Fibroblast of lung (primary cell): ENCODE data around the gene LIMCH1. TPM values are rescaled to one million over a fixed set of nuclear protein-coding genes. Genes with fewer than 3 reads are reported as not detected.

Experiments used
- DNase-seq, 2 donors: peaks; one replicate each; pipeline versions ENCODE4 v3.0.0 to v3.0.0-alpha.2; 2010; ENCODE audit warnings: low read depth in 2 of 2
- H2AFZ ChIP-seq: 2 replicates; pipeline ENCODE4 v1.5.1; 2012; ENCODE audit warnings: low read length, control low read depth, inconsistent platforms
- H3K27ac ChIP-seq: 2 replicates; pipeline ENCODE4 v1.5.1; 2011; ENCODE audit warnings: low read length, control low read depth; ENCODE audit not compliant: insufficient read depth
- H3K27me3 ChIP-seq: 2 replicates; pipeline ENCODE4 v1.5.1; 2011; ENCODE audit warnings: mild to moderate bottlenecking, low read length; ENCODE audit not compliant: control insufficient read depth, insufficient read depth
- H3K36me3 ChIP-seq: 2 replicates; pipeline ENCODE4 v1.5.1; 2011; ENCODE audit warnings: low read length; ENCODE audit not compliant: control insufficient read depth, insufficient read depth
- H3K4me1 ChIP-seq: 2 replicates; pipeline ENCODE4 v1.5.1; 2011; ENCODE audit warnings: low read length; ENCODE audit not compliant: control insufficient read depth, insufficient read depth; ENCODE audit errors: extremely low read depth
- H3K4me2 ChIP-seq: 2 replicates; pipeline ENCODE4 v1.5.1; 2011; ENCODE audit warnings: low read length, control low read depth; ENCODE audit not compliant: insufficient read depth; ENCODE audit errors: extremely low read depth
- H3K4me3 ChIP-seq, 4 experiments: fragments of 200-600 bp in 1 of 4; sonication (generic) in 1 of 4; replicated peaks in 1 of 4; 2 replicates each; pipeline ENCODE4 v1.5.1; 2011 to 2016; ENCODE audit warnings: low read length in 4 of 4, low read depth in 3 of 4, mild to moderate bottlenecking in 3 of 4, control low read depth in 2 of 4, inconsistent platforms in 1 of 4, mixed read lengths in 1 of 4; ENCODE audit not compliant: insufficient read depth in 1 of 4; ENCODE audit errors: control extremely low read depth in 1 of 4
- H3K79me2 ChIP-seq: 2 replicates; pipeline ENCODE4 v1.5.1; 2012; ENCODE audit warnings: mild to moderate bottlenecking, low read length, inconsistent platforms; ENCODE audit not compliant: control insufficient read depth, insufficient read depth
- H3K9ac ChIP-seq: 2 replicates; pipeline ENCODE4 v1.5.1; 2011; ENCODE audit warnings: mild to moderate bottlenecking, low read length, control low read depth; ENCODE audit not compliant: insufficient read depth
- H3K9me3 ChIP-seq: 2 replicates; pipeline ENCODE4 v1.5.1; 2012; ENCODE audit warnings: low read depth, low read length; ENCODE audit not compliant: control insufficient read depth, insufficient read depth
- H4K20me1 ChIP-seq: 2 replicates; pipeline ENCODE4 v1.5.1; 2011; ENCODE audit warnings: low read length; ENCODE audit not compliant: control insufficient read depth, insufficient read depth; ENCODE audit errors: extremely low read depth
- EZH2 ChIP-seq: IDR thresholded peaks from 2 replicates; pipeline ENCODE4 v1.5.1; 2012; ENCODE audit warnings: low read length, control low read depth, mild to moderate bottlenecking; ENCODE audit errors: missing control alignments
- polyA plus RNA-seq, 2 donors: library from polyadenylated mRNA; depleted of rRNA in 1 of 2; stranded (reverse) in 1 of 2; unstranded in 1 of 2; fragments of >200 nt; gene quantifications; 2 replicates each; pipeline ENCODE4 v1.2.1, GENCODE V29; 2011 to 2012; ENCODE audit warnings: missing spikeins in 1 of 2
- total RNA-seq: library from RNA; depleted of rRNA; stranded (reverse); fragments of >200 nt; gene quantifications from 2 replicates; pipeline ENCODE4 v1.2.1, GENCODE V29; 2014
- TF ChIP-seq, protein P1 (sequence below), 2 donors: IDR thresholded peaks in 1 of 2; conservative IDR thresholded peaks in 1 of 2; 1 replicate in 1 of 2; 2 replicates in 1 of 2; pipeline ENCODE4 v1.5.1; 2011 to 2012; ENCODE audit warnings: low read length in 2 of 2, control low read depth in 1 of 2, inconsistent platforms in 1 of 2, low read depth in 1 of 2, mild to moderate bottlenecking in 1 of 2

LIMCH1 gene
- total and polyA plus RNA-seq, 2 donors (not counting 1 experiment from before 2014, with no cell fraction given): 2.8 to 4.6 TPM

GRCh38 chr4:41567186-41567585 is 29.2 kb downstream of the LIMCH1 start:
- Histone ChIP-seq H3K9ac (no peak overlapping the region), H4K20me1 (no peaks in the 10 kb centered on the region), H3K36me3 (no peaks in the 10 kb centered on the region), H3K4me1 (no peaks in the 10 kb centered on the region), H3K27me3 (no peaks in the 10 kb centered on the region), H3K79me2 (no peaks in the 10 kb centered on the region), H3K27ac (no peak overlapping the region), H3K4me3 (no peak overlapping the region), H2AFZ (no peak overlapping the region), H3K9me3 (no peaks in the 10 kb centered on the region), H3K4me2 (no peak overlapping the region)
- TF ChIP-seq, protein P1, sequence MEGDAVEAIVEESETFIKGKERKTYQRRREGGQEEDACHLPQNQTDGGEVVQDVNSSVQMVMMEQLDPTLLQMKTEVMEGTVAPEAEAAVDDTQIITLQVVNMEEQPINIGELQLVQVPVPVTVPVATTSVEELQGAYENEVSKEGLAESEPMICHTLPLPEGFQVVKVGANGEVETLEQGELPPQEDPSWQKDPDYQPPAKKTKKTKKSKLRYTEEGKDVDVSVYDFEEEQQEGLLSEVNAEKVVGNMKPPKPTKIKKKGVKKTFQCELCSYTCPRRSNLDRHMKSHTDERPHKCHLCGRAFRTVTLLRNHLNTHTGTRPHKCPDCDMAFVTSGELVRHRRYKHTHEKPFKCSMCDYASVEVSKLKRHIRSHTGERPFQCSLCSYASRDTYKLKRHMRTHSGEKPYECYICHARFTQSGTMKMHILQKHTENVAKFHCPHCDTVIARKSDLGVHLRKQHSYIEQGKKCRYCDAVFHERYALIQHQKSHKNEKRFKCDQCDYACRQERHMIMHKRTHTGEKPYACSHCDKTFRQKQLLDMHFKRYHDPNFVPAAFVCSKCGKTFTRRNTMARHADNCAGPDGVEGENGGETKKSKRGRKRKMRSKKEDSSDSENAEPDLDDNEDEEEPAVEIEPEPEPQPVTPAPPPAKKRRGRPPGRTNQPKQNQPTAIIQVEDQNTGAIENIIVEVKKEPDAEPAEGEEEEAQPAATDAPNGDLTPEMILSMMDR (conservative IDR thresholded peaks at IDR 0.05 in 1 of 2, IDR thresholded peaks at IDR 0.05 in 1 of 2; ENCODE audit: low read depth in 1 of 2, low read length in 2 of 2): no peak
- no peak for TF ChIP-seq EZH2
- peak in 1 of 2 donors; percentile 34 for DNase-seq

DNA sequence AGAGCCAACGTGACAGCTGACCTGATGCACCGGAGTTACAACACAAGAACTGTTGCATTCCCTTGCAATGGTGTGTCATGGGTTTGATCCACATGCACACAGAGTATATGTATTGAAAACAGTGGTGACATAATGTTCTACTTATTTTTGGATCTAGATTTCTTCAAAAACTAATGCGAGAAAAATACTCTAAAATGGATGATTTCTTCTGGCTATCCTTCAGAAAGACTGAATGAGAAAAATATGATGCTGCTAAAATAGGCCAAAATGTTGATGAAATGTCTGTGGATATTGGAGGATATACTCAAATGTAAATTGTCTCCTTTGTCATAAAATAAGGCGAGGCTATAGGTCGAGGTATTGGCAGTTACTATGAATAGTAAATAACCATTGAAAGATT is 30.4 kb downstream of the LIMCH1 start:
- Histone ChIP-seq H4K20me1 (no peaks in the 10 kb centered on the region), H3K9ac (no peak overlapping the region), H3K79me2 (no peaks in the 10 kb centered on the region), H3K4me3 (no peak overlapping the region), H2AFZ (no peak overlapping the region), H3K9me3 (no peaks in the 10 kb centered on the region), H3K4me2 (no peak overlapping the region), H3K4me1 (no peaks in the 10 kb centered on the region), H3K36me3 (no peaks in the 10 kb centered on the region), H3K27me3 (no peaks in the 10 kb centered on the region), H3K27ac (no peak overlapping the region)
- no peak for TF ChIP-seq EZH2
- TF ChIP-seq, protein P1 (conservative IDR thresholded peaks at IDR 0.05 in 1 of 2, IDR thresholded peaks at IDR 0.05 in 1 of 2; ENCODE audit: low read depth in 1 of 2, low read length in 2 of 2): no peak
- no peak for DNase-seq

GRCh38 chr4:41569961-41570360 is 32.0 kb downstream of the LIMCH1 start:
- peak in 1 of 2 donors; percentile 9 for DNase-seq
- no peak for TF ChIP-seq EZH2
- TF ChIP-seq, protein P1 (conservative IDR thresholded peaks at IDR 0.05 in 1 of 2, IDR thresholded peaks at IDR 0.05 in 1 of 2; ENCODE audit: low read depth in 1 of 2, low read length in 2 of 2): no peak
- no peak overlapping the region for H3K9ac ChIP-seq

More at GRCh38 chr4:41569961-41570360, 32.0 kb downstream of the LIMCH1 start:
- no peaks in the 10 kb centered on the region for H3K4me1 ChIP-seq
- H2AFZ ChIP-seq: no peak overlapping the region
- H3K27ac ChIP-seq: no peak overlapping the region
- H3K4me2 ChIP-seq: no peak overlapping the region
- H3K36me3 ChIP-seq: no peaks in the 10 kb centered on the region
- no peaks in the 10 kb centered on the region for H3K27me3 ChIP-seq
- no peak overlapping the region for H3K4me3 ChIP-seq
- no peaks in the 10 kb centered on the region for H3K9me3 ChIP-seq
- H4K20me1 ChIP-seq: no peaks in the 10 kb centered on the region
- H3K79me2 ChIP-seq: no peaks in the 10 kb centered on the region
